Caco-2 (cell line): ENCODE data around the gene CLMP. TPM values are rescaled to one million over a fixed set of nuclear protein-coding genes. Genes with fewer than 3 reads are reported as not detected.

Experiments
- BruUV-seq: library from RNA; stranded (reverse); fragments of 400-500 nt; replicated peaks from 2 replicates; lab custom pipeline; 2021; lab: Mats Ljungman, UMichigan
- CTCF ChIA-PET: fragments of 300-600 bp; sonication (Branson Sonifier 250); formaldehyde crosslinking; loops from one replicate; lab custom pipeline; 2022; ENCODE audit warnings: antibody characterized with exemption; lab: Charles Lee
- POLR2A ChIA-PET: fragments of 300-600 bp; sonication (Branson Sonifier 250); formaldehyde crosslinking; loops from one replicate; lab custom pipeline; 2022; ENCODE audit warnings: antibody characterized with exemption; lab: Charles Lee
- DNase-seq, 2 experiments: peaks; one replicate each; pipeline versions ENCODE4 v3.0.0 to v3.0.0-alpha.2; 2020 to 2022
- H3K27me3 ChIP-seq: replicated peaks from 2 replicates; pipeline ENCODE4 v1.6.0; 2011; ENCODE audit warnings: low read length; ENCODE audit not compliant: control insufficient read depth, insufficient read depth
- H3K36me3 ChIP-seq: 2 replicates; pipeline ENCODE4 v1.5.1; 2011; ENCODE audit warnings: low read length; ENCODE audit not compliant: control insufficient read depth, insufficient read depth
- H3K4me1 ChIP-seq: fragments of 250-450 bp; sonication (Bioruptor Pico); 2 replicates; pipeline ENCODE4 v1.5.1; 2020; ENCODE audit warnings: mild to moderate bottlenecking
- H3K4me3 ChIP-seq: 2 replicates; pipeline ENCODE4 v1.5.1; 2011; ENCODE audit warnings: low read depth, mild to moderate bottlenecking, control low read depth, low read length
- H3K9me3 ChIP-seq: fragments of 250-450 bp; sonication (Bioruptor Pico); 2 replicates; pipeline ENCODE4 v1.5.1; 2020; ENCODE audit warnings: mild to moderate bottlenecking, moderate library complexity
- H3K27ac Mint-ChIP-seq: one replicate; pipeline ENCODE4 v1.8.0; 2022; ENCODE audit warnings: mixed read lengths; ENCODE audit not compliant: unreplicated experiment
- H3K27me3 Mint-ChIP-seq: one replicate; pipeline ENCODE4 v1.8.0; 2022; ENCODE audit warnings: mixed read lengths; ENCODE audit not compliant: insufficient read depth, unreplicated experiment
- H3K36me3 Mint-ChIP-seq: one replicate; pipeline ENCODE4 v1.8.0; 2022; ENCODE audit warnings: mild to moderate bottlenecking, mixed read lengths; ENCODE audit not compliant: insufficient read depth, unreplicated experiment
- H3K4me1 Mint-ChIP-seq: one replicate; pipeline ENCODE4 v1.8.0; 2022; ENCODE audit warnings: low read depth, mixed read lengths; ENCODE audit not compliant: unreplicated experiment
- H3K4me3 Mint-ChIP-seq: one replicate; pipeline ENCODE4 v1.8.0; 2022; ENCODE audit warnings: mild to moderate bottlenecking, moderate library complexity, mixed read lengths; ENCODE audit not compliant: unreplicated experiment
- H3K9me3 Mint-ChIP-seq: one replicate; pipeline ENCODE4 v1.8.0; 2022; ENCODE audit warnings: mixed read lengths; ENCODE audit not compliant: unreplicated experiment
- intact Hi-C: fragments of 100-400 bp; cut with micrococcal nuclease; formaldehyde crosslinking; loops from one replicate; pipeline ENCODE4 v1.10.0; 2022; ENCODE audit not compliant: unreplicated experiment
- total RNA-seq: library from RNA; stranded (reverse); gene quantifications from 2 replicates; pipeline ENCODE4 v1.2.3, GENCODE V29; 2022
- TF ChIP-seq, protein P1 (sequence below), 2 experiments: fragments of 200-600 bp in 1 of 2; IDR thresholded peaks; 1 replicate in 1 of 2; 2 replicates in 1 of 2; pipeline versions ENCODE4 v1.5.1 to v1.8.0; 2011 to 2022; ENCODE audit warnings: antibody characterized with exemption in 1 of 2, control low read depth in 1 of 2, inconsistent platforms in 1 of 2, low read depth in 1 of 2, low read length in 1 of 2, mild to moderate bottlenecking in 1 of 2, moderate library complexity in 1 of 2; ENCODE audit not compliant: insufficient read depth in 1 of 2, severe bottlenecking in 1 of 2, unreplicated experiment in 1 of 2

The CLMP gene
- total RNA-seq, 1 experiment from 2014 or later: 58.9 TPM

- CTCF ChIA-PET: interaction anchor here (0.8 to 1.3 kb wide), 2 partner anchors 32 to 161 kb away, joined by 3 to 4 read pairs; no protein-coding TSS in a partner anchor
- H3K36me3 ChIP-seq: no peaks in the 10 kb centered on the region
- no peaks in the 10 kb centered on the region for H3K9me3 Mint-ChIP-seq
Measured at GRCh38 chr11:123086305-123086704, 108.7 kb downstream of the CLMP start.

DNA sequence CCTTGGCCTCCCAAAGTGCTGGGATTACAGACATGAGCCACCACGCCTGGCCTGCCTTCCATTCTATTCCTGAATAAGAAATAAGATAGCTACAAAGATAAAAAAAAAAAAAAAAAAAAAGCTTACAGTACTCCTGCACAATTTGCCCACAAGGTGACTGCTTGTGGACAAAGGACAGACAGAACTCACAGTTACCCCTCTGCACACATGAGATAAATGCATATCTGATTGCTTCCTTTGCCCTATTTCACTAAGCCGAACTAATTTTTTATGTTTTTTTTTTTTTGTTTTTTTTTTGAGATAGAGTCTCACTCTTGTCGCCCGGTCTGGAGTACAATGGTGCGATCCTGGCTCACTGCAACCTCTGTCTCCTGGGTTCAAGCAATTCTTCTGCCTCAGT is 109.6 kb downstream of the CLMP start:
- Histone ChIP-seq H3K27me3 (no peaks in the 10 kb centered on the region), H3K4me3 (no peak overlapping the region), H3K9me3 (peaks cover 5% of the 10 kb centered on the region), H3K4me1 (peaks cover 9% of the 10 kb centered on the region; the same call in 1 of the 2 replicates), H3K36me3 (no peaks in the 10 kb centered on the region)
- ChIA-PET POLR2A (interaction anchor here (1.0 kb wide), 1 partner anchor 23 kb away, joined by 4 read pairs; the partner anchor contains the start of gene HSPA8), CTCF (interaction anchor here (0.7 to 1.3 kb wide), 2 partner anchors 31 kb away, joined by 4 to 7 read pairs; no protein-coding TSS in a partner anchor)
- peak overlapping the region; percentile 26 for H3K27ac Mint-ChIP-seq
- no peaks in the 10 kb centered on the region for H3K27me3 Mint-ChIP-seq
- peaks cover 32% of the 10 kb centered on the region for H3K36me3 Mint-ChIP-seq
- BruUV-seq: no TSS peak
- no peak overlapping the region for H3K4me3 Mint-ChIP-seq
- intact Hi-C loops: no loop called here
- H3K4me1 Mint-ChIP-seq: peaks cover 10% of the 10 kb centered on the region
- TF ChIP-seq, protein P1, sequence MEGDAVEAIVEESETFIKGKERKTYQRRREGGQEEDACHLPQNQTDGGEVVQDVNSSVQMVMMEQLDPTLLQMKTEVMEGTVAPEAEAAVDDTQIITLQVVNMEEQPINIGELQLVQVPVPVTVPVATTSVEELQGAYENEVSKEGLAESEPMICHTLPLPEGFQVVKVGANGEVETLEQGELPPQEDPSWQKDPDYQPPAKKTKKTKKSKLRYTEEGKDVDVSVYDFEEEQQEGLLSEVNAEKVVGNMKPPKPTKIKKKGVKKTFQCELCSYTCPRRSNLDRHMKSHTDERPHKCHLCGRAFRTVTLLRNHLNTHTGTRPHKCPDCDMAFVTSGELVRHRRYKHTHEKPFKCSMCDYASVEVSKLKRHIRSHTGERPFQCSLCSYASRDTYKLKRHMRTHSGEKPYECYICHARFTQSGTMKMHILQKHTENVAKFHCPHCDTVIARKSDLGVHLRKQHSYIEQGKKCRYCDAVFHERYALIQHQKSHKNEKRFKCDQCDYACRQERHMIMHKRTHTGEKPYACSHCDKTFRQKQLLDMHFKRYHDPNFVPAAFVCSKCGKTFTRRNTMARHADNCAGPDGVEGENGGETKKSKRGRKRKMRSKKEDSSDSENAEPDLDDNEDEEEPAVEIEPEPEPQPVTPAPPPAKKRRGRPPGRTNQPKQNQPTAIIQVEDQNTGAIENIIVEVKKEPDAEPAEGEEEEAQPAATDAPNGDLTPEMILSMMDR (IDR thresholded peaks at IDR 0.05; ENCODE audit: insufficient read depth in 1 of 2, low read depth in 1 of 2, low read length in 1 of 2, severe bottlenecking in 1 of 2, unreplicated experiment in 1 of 2): no peak
- H3K9me3 Mint-ChIP-seq: no peaks in the 10 kb centered on the region
- DNase-seq: peak in 1 of 2 experiments; percentile 1

More at GRCh38 chr11:123086305-123086704, 108.7 kb downstream of the CLMP start:
- Mint-ChIP-seq H3K4me1 (peaks cover 10% of the 10 kb centered on the region), H3K4me3 (no peak overlapping the region), H3K36me3 (peaks cover 32% of the 10 kb centered on the region), H3K27me3 (no peaks in the 10 kb centered on the region), H3K27ac (peak overlapping the region; percentile 26)
- intact Hi-C loops: no loop called here
- BruUV-seq: no TSS peak
- peak in 1 of 2 experiments; percentile 37 for DNase-seq
- no peaks in the 10 kb centered on the region for H3K27me3 ChIP-seq
- H3K4me1 ChIP-seq: peaks cover 9% of the 10 kb centered on the region; the same call in 1 of the 2 replicates
- POLR2A ChIA-PET: interaction anchor here (1.0 kb wide), 1 partner anchor 24 kb away, joined by 4 read pairs; the partner anchor contains the start of gene HSPA8
- no peak overlapping the region for H3K4me3 ChIP-seq
- TF ChIP-seq, protein P1 (IDR thresholded peaks at IDR 0.05; ENCODE audit: insufficient read depth in 1 of 2, low read depth in 1 of 2, low read length in 1 of 2, severe bottlenecking in 1 of 2, unreplicated experiment in 1 of 2): no peak
- H3K9me3 ChIP-seq: peaks cover 5% of the 10 kb centered on the region

- CTCF ChIA-PET: interaction anchor here (0.8 kb wide), 1 partner anchor 22 kb away, joined by 6 read pairs; the partner anchor contains the start of gene HSPA8
- TF ChIP-seq, protein P1 (IDR thresholded peaks at IDR 0.05; ENCODE audit: insufficient read depth in 1 of 2, low read depth in 1 of 2, low read length in 1 of 2, severe bottlenecking in 1 of 2, unreplicated experiment in 1 of 2): no peak
- Mint-ChIP-seq H3K4me1 (peaks cover 10% of the 10 kb centered on the region), H3K4me3 (no peak overlapping the region), H3K27me3 (no peaks in the 10 kb centered on the region), H3K27ac (no peak overlapping the region), H3K36me3 (peaks cover 30% of the 10 kb centered on the region), H3K9me3 (no peaks in the 10 kb centered on the region)
- H3K4me3 ChIP-seq: no peak overlapping the region
- H3K4me1 ChIP-seq: peaks cover 9% of the 10 kb centered on the region; the same call in 1 of the 2 replicates
- no peaks in the 10 kb centered on the region for H3K27me3 ChIP-seq
- peak in 1 of 2 experiments; percentile 16 for DNase-seq
- H3K9me3 ChIP-seq: peaks cover 5% of the 10 kb centered on the region
- intact Hi-C loops: no loop called here
- BruUV-seq: no TSS peak
- H3K36me3 ChIP-seq: no peaks in the 10 kb centered on the region
- POLR2A ChIA-PET: no interaction called here
Measured at GRCh38 chr11:123084454-123084853, 110.6 kb downstream of the CLMP start.
